NCI-H2196 (cell line): ENCODE results near the gene NEO1.

ENCODE experiments used
- DNase-seq: peaks from one replicate; lab custom pipeline; 2025; ENCODE audit not compliant: unreplicated experiment; lab: John Stamatoyannopoulos, UW

Gene NEO1

DNA sequence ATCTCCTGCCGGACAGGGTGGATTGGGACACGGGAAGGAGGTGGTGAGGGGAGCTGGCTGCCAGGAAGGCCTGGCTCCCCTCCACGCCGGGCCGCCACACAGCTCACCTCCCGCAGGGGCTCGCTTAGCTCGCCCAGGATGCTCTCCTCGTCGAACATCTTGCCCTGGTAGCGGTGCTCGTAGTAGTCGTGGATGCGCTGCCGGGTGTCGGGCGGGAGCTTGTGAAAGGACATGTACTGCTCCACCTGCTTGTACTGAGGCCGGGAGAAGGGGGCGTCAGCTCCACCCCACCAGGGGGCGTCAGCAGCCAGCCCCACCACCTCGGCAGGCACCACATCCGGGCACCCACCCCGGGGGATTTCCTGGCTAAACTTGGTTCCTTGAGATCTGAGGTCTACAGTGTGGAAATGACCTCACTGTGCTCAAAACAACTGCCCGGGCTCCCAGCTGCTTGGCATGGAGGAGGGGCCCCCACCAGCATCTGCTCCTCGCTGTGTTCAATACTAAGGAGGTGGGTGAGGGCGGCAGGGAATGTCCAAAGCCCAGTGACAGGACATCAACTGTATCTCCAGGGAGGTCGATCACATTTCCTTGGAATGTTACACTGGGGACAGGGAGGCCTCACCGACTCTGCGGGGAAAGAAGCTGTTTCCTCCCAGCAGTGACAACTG lies 273.1 kb downstream of the NEO1 start:
- no peak for DNase-seq

- DNase-seq = no peak
Observed at GRCh38 chr15:73326157-73326556, 273.9 kb downstream of the NEO1 start.

GRCh38 chr15:73328149-73328820 lies 276.0 kb downstream of the NEO1 start:
- DNase-seq = no peak

DNA sequence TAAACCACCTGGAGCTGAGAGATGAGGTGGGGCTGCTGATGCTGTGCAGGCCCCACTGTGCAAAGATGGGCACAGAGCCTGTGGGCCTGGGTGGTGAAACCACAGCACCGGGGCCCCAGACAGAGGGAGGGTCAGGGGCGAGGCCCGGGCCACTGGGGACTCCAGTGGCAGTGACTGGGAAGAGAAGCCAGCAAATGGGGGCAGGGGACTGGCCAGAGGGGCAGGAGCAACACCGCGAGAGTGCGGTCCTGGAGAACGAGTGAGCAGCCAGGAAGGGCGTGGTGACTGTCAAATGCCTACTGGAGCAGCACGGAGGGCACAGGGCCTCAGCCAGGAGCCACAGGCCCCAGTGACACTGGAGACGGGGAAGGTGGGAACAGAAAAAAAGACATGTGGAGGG lies 276.7 kb downstream of the NEO1 start:
- no peak for DNase-seq

DNA sequence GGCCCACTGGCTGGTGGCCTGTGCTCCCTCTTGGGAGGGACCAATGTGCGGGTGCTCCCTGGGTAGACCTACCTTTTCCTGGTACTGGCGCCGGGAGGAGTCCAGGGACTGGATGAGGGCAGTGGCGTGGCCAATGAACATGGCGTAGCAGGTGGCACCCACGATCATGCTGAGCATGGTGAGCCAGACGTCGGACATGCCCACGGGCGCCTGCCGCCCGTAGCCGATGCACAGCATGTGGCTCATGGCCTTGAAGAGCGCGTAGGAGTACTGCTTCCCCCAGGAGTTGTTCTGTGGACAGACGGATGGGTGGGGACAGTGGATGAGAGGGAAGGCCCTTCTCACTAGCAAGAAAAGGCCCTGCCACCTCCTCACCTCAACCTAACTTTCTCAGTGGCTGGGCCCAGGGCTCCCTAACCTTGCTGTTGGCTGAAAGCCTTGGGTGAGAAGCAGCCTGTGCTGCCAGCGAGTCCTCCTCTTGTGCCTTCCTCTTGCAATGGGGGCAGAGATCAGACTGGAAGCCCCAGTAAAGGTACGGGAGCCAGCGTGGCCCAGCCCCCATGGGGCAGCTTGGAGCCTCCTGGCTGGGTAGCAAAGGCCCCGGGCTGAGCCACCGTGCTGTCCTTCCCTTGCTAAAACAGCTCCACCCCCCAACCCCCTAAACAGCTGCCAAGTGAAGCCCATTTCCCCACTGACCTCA lies 277.4 kb downstream of the NEO1 start:
- no peak for DNase-seq

- no peak for DNase-seq
Observed at GRCh38 chr15:73330206-73331051, 278.2 kb downstream of the NEO1 start.

DNA sequence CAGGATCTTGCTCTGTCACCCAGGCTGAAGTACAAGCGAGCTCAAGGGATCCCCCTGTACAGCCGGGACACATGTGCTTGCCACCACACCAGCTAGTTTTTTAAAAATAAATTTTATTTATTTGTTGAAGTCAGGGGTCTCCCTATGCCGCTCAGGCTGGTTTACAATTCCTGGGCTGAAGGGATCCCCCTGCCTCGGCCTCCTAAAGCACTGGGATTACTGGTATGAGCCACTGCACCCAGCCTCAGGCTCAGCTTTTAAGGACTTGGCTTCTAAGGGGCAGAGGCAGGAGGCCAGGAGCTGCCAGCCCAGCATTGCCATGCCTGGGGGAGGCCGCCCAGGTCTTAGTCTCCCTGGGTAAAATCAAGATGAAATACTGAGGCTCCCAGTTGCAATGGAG lies 279.2 kb downstream of the NEO1 start:
- no peak for DNase-seq

- DNase-seq = no peak
Observed at GRCh38 chr15:73331991-73332925, 280.0 kb downstream of the NEO1 start.

GRCh38 chr15:73333001-73333400 lies 280.7 kb downstream of the NEO1 start:
- no peak for DNase-seq

DNA sequence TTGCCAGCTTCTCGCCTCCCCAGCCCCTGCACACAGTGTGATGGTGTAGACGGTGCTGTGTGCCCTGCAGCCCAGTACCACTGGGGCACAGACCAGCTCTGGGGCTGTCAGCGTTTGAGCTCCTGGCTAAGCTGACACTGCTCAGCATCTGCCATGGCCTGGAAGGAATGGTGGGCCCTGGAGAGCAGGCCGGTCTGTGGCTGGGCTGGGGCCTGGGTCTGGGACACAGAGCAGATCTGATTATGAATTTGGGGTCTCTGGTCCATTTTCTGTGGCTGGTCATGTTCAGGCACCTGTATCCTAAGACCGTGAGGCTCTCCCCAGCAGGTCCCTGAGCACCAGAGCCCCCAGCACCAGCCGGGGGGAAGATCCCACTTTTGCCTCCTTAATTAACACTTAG lies 281.8 kb downstream of the NEO1 start:
- DNase-seq = no peak

DNA sequence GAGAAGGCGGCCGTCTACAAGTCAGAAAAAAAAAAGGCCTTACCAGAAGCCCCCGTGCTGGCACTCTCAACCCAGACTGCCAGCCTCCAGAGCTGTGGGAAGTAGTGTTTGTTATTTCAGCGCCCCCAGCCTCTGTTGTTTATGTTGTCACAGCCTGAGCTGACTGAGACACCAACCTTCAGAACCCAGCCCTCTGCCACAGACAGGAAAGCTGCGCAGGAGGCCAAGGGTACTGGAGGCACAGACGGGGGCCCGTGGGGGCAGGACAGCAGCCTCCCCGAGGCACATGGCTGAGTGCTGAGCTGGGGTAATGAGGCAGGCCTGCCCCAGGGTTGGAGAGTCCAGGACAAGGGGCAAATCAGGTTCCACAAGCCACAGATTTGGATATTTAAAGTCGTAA lies 282.8 kb downstream of the NEO1 start:
- no peak for DNase-seq

DNA sequence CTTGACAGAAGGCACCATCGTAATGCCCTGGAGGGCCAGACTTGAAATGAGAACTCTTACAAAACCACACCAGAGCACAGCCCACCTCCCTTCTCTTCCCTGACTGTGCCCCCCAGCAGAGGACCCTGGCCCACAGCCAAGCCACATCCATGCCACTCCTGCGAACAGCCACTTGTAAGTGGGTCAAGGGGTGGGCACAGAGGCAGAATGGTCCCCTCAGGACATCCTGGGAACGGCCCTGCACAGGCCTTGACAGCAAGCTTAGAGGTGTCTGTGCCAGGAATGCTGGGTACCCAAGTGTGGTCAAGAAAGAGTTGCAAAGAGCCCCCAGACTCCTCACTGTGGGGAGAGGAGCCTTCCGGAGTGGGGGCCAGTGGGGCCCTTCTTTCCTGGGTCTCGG lies 283.2 kb downstream of the NEO1 start:
- DNase-seq = no peak

- DNase-seq = no peak
Observed at GRCh38 chr15:73336756-73337155, 284.5 kb downstream of the NEO1 start.

- DNase-seq = no peak
Observed at GRCh38 chr15:73337187-73337586, 284.9 kb downstream of the NEO1 start.

DNA sequence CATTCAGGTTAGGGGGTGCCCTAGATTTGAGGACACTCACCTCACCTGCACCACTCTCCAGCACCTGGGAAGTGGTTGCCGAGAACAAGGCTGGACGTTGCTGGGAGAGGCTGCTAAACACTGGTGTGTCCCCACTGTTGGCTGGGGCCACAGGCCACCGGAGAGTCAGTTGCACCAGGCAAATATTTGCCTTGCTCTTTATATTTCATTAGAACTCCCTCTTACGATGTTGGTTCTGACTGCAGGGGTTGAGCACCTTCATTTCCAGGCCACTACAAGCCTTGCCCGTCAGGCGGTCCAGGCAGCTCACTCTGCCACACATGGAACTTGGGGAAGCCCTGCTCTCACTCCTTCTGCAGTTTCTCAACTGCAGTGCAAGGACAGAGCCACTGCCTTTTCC lies 285.8 kb downstream of the NEO1 start:
- DNase-seq = no peak

- no peak for DNase-seq
Observed at GRCh38 chr15:73338606-73339374, 286.5 kb downstream of the NEO1 start.

- no peak for DNase-seq
Observed at GRCh38 chr15:73340502-73341192, 288.4 kb downstream of the NEO1 start.

DNA sequence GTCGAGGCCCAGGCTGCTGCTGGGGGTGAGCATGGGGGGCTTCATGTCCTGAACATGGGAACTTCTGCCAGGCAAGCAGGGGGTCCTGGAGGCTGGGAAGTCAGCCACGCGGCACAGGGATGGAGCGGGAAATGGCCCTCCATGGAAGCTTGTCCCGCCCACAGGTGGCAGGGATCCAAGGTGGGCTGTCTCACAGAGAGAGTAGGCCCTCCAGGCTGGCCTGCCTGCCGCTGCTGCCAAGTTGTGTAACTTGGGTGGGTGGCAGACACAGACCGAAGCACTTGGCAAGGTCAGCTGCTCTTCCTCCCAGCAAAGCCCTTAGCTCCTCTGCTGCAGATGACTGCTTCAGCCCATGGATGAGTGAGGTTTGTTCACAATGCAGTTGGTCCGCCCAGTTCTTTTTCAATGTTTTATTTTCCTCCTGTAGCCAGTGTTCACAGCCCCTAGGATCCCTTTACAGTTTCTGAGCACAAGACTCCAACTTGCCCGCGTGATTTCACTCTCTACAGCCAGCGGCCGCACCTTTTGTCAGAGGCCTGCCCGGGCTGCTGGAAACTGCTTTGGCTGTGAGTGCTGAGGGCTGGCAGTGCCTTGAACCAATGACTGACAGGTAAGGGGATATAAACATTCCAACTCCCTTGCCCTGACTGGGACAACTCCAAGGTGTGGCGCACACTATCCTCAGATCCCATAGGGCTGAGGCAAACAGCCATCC lies 289.8 kb downstream of the NEO1 start:
- DNase-seq = no peak
